HUES64 (cell line): ENCODE measurements around the gene CYB561D1.
A peak's percentile ranks its signal among the peaks of the same experiment; 100 is the strongest.

Experiments used
- H3K27ac ChIP-seq: 2 replicates; pipeline ENCODE4 v1.7.0; 2013; ENCODE audit warnings: low read depth, low read length, inconsistent platforms
- H3K27me3 ChIP-seq: 2 replicates; pipeline ENCODE4 v1.6.1; 2013; ENCODE audit warnings: mild to moderate bottlenecking, low read length; ENCODE audit not compliant: insufficient read depth
- H3K36me3 ChIP-seq: 2 replicates; pipeline ENCODE4 v1.6.1; 2013; ENCODE audit warnings: mild to moderate bottlenecking, low read length; ENCODE audit not compliant: insufficient read depth
- H3K4me1 ChIP-seq: 2 replicates; pipeline ENCODE4 v1.6.1; 2013; ENCODE audit warnings: mild to moderate bottlenecking, low read length, moderate library complexity; ENCODE audit not compliant: insufficient read depth
- H3K4me3 ChIP-seq: 2 replicates; pipeline ENCODE4 v1.5.1; 2013; ENCODE audit warnings: mild to moderate bottlenecking, low read length, moderate library complexity
- H3K9ac ChIP-seq: 2 replicates; pipeline ENCODE4 v1.6.1; 2013; ENCODE audit warnings: mild to moderate bottlenecking, low read depth, low read length
- H3K9me3 ChIP-seq: 2 replicates; pipeline ENCODE4 v1.6.1; 2013; ENCODE audit warnings: low read depth, low read length; ENCODE audit not compliant: insufficient read depth
- whole genome bisulfite sequencing: fragments of 150-250, 120-280 bp; methylation state at CpG from one replicate; pipeline ENCODE4 v1.1.7; 2013; ENCODE audit warnings: missing lambda C conversion rate; 5-methylcytosine and 5-hydroxymethylcytosine counted together

CYB561D1 gene

DNA sequence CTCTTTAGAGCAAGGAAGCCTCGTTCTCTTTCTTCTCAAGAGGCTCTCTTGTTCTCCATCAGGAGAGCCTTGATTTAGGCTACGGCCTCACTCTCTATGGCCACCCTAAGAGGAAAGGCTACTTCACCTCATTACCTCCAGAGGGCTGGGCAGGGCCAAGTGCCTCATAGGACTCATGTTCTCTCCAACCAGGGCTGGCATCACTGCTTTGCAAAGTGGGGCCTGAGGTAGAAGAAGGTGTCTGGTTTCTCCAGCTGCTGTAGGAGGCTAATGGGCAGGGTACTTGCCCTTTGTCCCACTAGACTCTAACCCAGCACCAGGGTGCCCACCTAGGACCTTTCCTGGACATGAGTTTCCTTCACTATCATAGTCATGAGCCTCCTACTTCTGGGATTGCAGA lies 12.2 kb upstream of the CYB561D1 start:
- no peak overlapping the region for H3K27ac ChIP-seq
- peaks cover 19% of the 10 kb centered on the region for H3K27me3 ChIP-seq
- H3K9me3 ChIP-seq, result no peaks in the 10 kb centered on the region
- H3K4me1 ChIP-seq, result peaks cover 9% of the 10 kb centered on the region; the same call in 1 of the 2 replicates
- H3K9ac ChIP-seq, result no peak overlapping the region
- H3K36me3 ChIP-seq, result peaks cover 5% of the 10 kb centered on the region; the same call in 1 of the 2 replicates
- WGBS, result 90% methylated on average over 2 of the region's 2 CpGs
- H3K4me3 ChIP-seq, result no peak overlapping the region

GRCh38 chr1:109482242-109482641 lies 11.7 kb upstream of the CYB561D1 start:
- Histone ChIP-seq H3K9me3 (no peaks in the 10 kb centered on the region), H3K9ac (no peak overlapping the region), H3K27me3 (peaks cover 19% of the 10 kb centered on the region), H3K27ac (no peak overlapping the region), H3K4me1 (peaks cover 9% of the 10 kb centered on the region; the same call in 1 of the 2 replicates), H3K36me3 (peaks cover 5% of the 10 kb centered on the region; the same call in 1 of the 2 replicates), H3K4me3 (no peak overlapping the region)

GRCh38 chr1:109482791-109483671 lies 10.9 kb upstream of the CYB561D1 start:
- no peak overlapping the region for H3K9ac ChIP-seq
- no peaks in the 10 kb centered on the region for H3K9me3 ChIP-seq
- H3K27ac ChIP-seq, result no peak overlapping the region
- H3K27me3 ChIP-seq, result peaks cover 19% of the 10 kb centered on the region
- peak overlapping the region; percentile 99 for H3K4me3 ChIP-seq
- peaks cover 9% of the 10 kb centered on the region; the same call in 1 of the 2 replicates for H3K4me1 ChIP-seq
- WGBS, result 13% methylated on average over 23 of the region's 29 CpGs
- H3K36me3 ChIP-seq, result peaks cover 8% of the 10 kb centered on the region; the same call in 1 of the 2 replicates

- peak within 1 kb of the TSS; percentile 99 for H3K4me3 ChIP-seq
- peaks cover 17% of the 10 kb centered on the region for H3K27me3 ChIP-seq
- under 1% methylated on average over 68 of the region's 73 CpGs for WGBS
- peak within 1 kb of the TSS; percentile 97 for H3K9ac ChIP-seq
- H3K4me1 ChIP-seq, result peaks cover 9% of the 10 kb centered on the region; the same call in 1 of the 2 replicates
- peak within 1 kb of the TSS; percentile 94 for H3K27ac ChIP-seq
- peaks cover 11% of the 10 kb centered on the region; the same call in 1 of the 2 replicates for H3K36me3 ChIP-seq
- no peaks in the 10 kb centered on the region for H3K9me3 ChIP-seq
These were observed 10.0 kb upstream of the CYB561D1 start, which contains the start of gene ATXN7L2 for GRCh38 chr1:109483672-109484518. TSS of gene ATXN7L2 (plus strand) at chr1:109483905. CDS start at chr1:109483954, 49 bp downstream.

- 5% methylated on average over 15 of the region's 15 CpGs for WGBS
- H3K36me3 ChIP-seq, result peaks cover 16% of the 10 kb centered on the region; the same call in 1 of the 2 replicates
- H3K9me3 ChIP-seq, result no peaks in the 10 kb centered on the region
- H3K9ac ChIP-seq, result peak overlapping the region; percentile 97
- peaks cover 9% of the 10 kb centered on the region; the same call in 1 of the 2 replicates for H3K4me1 ChIP-seq
- peak overlapping the region; percentile 74 for H3K4me3 ChIP-seq
- peak overlapping the region; percentile 36 for H3K27ac ChIP-seq
- peaks cover 17% of the 10 kb centered on the region for H3K27me3 ChIP-seq
These were observed 9.3 kb upstream of the CYB561D1 start for GRCh38 chr1:109484519-109484975.

GRCh38 chr1:109485001-109485400 lies 8.9 kb upstream of the CYB561D1 start:
- Histone ChIP-seq H3K36me3 (peaks cover 16% of the 10 kb centered on the region; the same call in 1 of the 2 replicates), H3K9me3 (no peaks in the 10 kb centered on the region), H3K4me1 (peaks cover 9% of the 10 kb centered on the region; the same call in 1 of the 2 replicates), H3K4me3 (peak overlapping the region; percentile 74), H3K27me3 (peaks cover 16% of the 10 kb centered on the region), H3K9ac (peak overlapping the region; percentile 97; the same call in 1 of the 2 replicates), H3K27ac (peak overlapping the region; percentile 36)
- WGBS, result 17% methylated on average over 3 of the region's 3 CpGs

DNA sequence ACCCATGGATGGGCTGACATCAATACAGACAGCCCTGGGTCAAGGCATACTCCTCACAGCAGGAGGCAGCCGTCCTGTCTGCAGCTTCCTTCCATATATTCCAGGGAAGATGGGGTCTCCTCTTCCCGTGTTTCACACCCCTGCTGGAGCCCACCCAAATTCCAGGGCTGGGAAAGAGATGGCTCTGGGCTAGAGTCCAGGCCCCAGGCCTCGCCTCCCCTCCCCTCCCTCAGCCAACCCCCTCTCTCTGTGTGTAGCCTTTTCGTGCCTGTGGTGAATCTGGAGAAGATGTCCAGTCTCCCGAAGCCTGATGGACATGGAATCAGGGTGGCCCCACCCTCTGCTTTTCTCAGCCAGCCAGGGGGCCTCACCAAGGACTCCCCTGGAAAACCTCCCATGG lies 6.6 kb upstream of the CYB561D1 start:
- no peak overlapping the region for H3K4me3 ChIP-seq
- no peak overlapping the region for H3K27ac ChIP-seq
- no peaks in the 10 kb centered on the region for H3K9me3 ChIP-seq
- WGBS, result 89% methylated on average over 5 of the region's 5 CpGs
- peaks cover 34% of the 10 kb centered on the region; the same call in 1 of the 2 replicates for H3K36me3 ChIP-seq
- H3K27me3 ChIP-seq, result peaks cover 8% of the 10 kb centered on the region
- no peak overlapping the region for H3K9ac ChIP-seq
- peaks cover 9% of the 10 kb centered on the region; the same call in 1 of the 2 replicates for H3K4me1 ChIP-seq

GRCh38 chr1:109488201-109488600 lies 5.7 kb upstream of the CYB561D1 start:
- Histone ChIP-seq H3K36me3 (peaks cover 34% of the 10 kb centered on the region; the same call in 1 of the 2 replicates), H3K4me3 (no peak overlapping the region), H3K27me3 (peaks cover under 1% of the 10 kb centered on the region; the same call in 1 of the 2 replicates), H3K27ac (no peak overlapping the region), H3K9me3 (no peaks in the 10 kb centered on the region), H3K4me1 (peaks cover 5% of the 10 kb centered on the region; the same call in 1 of the 2 replicates), H3K9ac (no peak overlapping the region)
- 84% methylated on average over 5 of the region's 5 CpGs for WGBS

DNA sequence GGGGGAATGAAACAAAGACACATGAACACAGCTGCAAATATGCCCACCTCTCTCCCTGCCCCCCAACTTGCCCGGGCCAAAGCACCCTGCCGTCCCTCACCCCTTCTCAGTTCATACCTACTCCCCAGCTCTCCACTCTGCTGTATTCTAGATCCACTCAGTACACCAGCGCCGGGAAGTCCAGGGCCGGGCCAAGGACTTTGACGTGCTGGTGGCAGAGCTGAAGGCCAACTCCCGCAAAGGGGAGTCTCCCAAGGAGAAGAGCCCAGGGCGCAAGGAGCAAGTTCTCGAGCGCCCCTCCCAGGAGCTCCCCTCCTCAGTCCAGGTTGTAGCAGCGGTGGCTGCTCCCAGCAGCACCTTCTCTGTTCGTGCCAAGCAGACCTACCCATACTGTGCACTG lies 5.2 kb upstream of the CYB561D1 start:
- WGBS, result 96% methylated on average over 12 of the region's 12 CpGs
- Histone ChIP-seq H3K9ac (no peak overlapping the region), H3K9me3 (no peaks in the 10 kb centered on the region), H3K4me3 (no peak overlapping the region), H3K4me1 (peaks cover 8% of the 10 kb centered on the region; the same call in 1 of the 2 replicates), H3K27me3 (no peaks in the 10 kb centered on the region), H3K27ac (no peak overlapping the region), H3K36me3 (peaks cover 34% of the 10 kb centered on the region; the same call in 1 of the 2 replicates)

DNA sequence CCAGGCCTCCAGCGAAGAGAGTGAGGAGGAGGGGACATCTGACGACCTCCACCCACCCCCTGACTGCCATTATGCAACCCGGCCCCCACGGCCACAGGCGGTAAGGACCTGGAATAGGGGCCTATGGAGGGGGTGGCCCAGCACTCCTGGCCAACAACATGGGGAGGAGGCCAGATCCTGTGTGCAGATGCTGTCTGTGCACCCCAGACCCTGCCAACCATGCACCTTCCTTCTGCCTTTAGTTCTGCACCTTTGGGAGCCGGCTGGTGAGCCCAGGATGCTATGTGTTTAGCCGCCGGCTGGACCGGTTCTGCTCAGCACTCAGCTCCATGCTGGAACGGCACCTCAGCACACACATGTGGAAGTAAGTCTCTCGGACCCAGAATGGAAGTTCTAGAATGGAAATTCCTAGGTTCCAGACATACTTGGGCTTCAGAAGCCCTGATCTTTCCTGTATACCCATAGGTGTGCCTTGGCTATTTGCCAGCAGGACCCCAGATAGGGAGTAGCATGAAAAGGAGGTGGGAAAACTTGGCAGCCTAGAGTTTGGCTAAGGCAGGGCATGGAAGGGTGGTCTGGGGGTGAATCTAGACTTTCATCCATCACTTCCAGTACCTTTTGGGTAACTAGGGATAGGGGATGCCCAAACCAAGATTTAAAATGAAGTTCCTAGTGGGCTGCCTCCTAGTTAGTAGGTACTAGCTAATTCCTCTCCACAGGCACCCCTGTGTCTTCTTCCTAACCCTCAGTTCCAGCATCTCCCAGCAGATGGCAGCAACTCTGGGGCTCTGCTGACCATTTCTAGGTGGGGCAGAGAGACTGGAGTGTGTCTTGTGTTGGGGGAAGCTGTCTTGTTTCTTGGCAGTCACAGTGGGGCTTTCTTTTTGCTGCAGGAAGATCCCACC lies 3.6 kb upstream of the CYB561D1 start:
- H3K27ac ChIP-seq, result no peak overlapping the region
- H3K27me3 ChIP-seq, result no peaks in the 10 kb centered on the region
- no peak overlapping the region for H3K4me3 ChIP-seq
- H3K36me3 ChIP-seq, result peaks cover 34% of the 10 kb centered on the region; the same call in 1 of the 2 replicates
- peaks cover 7% of the 10 kb centered on the region; the same call in 1 of the 2 replicates for H3K4me1 ChIP-seq
- no peaks in the 10 kb centered on the region for H3K9me3 ChIP-seq
- H3K9ac ChIP-seq, result no peak overlapping the region
- 93% methylated on average over 11 of the region's 11 CpGs for WGBS
